IMR-90 (cell line): Measurements from ENCODE around the gene SLC34A3. TPM values are rescaled to one million over a fixed set of nuclear protein-coding genes. Genes with fewer than 3 reads are reported as not detected.

Experiments
- ATAC-seq: fragments of 200-7000 bp; cut with Tn5 transposase; 2 replicates; pipeline ENCODE4 v1.9.1; 2020; ENCODE audit warnings: low read depth, mild to moderate bottlenecking, moderate library complexity
- BruUV-seq: library from RNA; stranded (reverse); fragments of 400-500 nt; replicated peaks from 2 replicates; lab custom pipeline; 2021; lab: Mats Ljungman, UMichigan
- CTCF ChIA-PET: fragments of 300-600 bp; formaldehyde crosslinking; extraction: SDS; loops from one replicate; lab custom pipeline; 2021; ENCODE audit warnings: antibody characterized with exemption; lab: Yijun Ruan, JAX
- POLR2A ChIA-PET: fragments of 300-600 bp; sonication (Branson Sonifier 250); formaldehyde crosslinking; loops from one replicate; lab custom pipeline; 2022; ENCODE audit warnings: antibody characterized with exemption; ENCODE audit not compliant: unreplicated experiment; lab: Charles Lee
- DNase-seq: peaks from one replicate; pipeline ENCODE4 v3.0.0; 2013
- H2AFZ ChIP-seq: replicated peaks from 2 replicates; pipeline ENCODE3; 2013; ENCODE audit warnings: low read length, mild to moderate bottlenecking; ENCODE audit not compliant: poor library complexity
- H2AK5ac ChIP-seq: 2 replicates; pipeline ENCODE4 v1.6.1; 2013; ENCODE audit warnings: low read depth, low read length, inconsistent platforms
- H2AK9ac ChIP-seq: replicated peaks from 2 replicates; pipeline ENCODE3; 2013; ENCODE audit warnings: mild to moderate bottlenecking, low read depth, low read length, moderate library complexity; ENCODE audit not compliant: poor library complexity
- H2BK120ac ChIP-seq: 2 replicates; pipeline ENCODE4 v1.6.1; 2013; ENCODE audit warnings: low read depth, low read length, inconsistent platforms
- H2BK15ac ChIP-seq: 3 replicates; pipeline ENCODE4 v1.6.1; 2013; ENCODE audit warnings: low read depth, low read length, inconsistent platforms
- H2BK20ac ChIP-seq: 2 replicates; pipeline ENCODE4 v1.6.1; 2013; ENCODE audit warnings: low read depth, mild to moderate bottlenecking, inconsistent platforms, low read length, moderate library complexity
- H2BK5ac ChIP-seq: 2 replicates; pipeline ENCODE4 v1.6.1; 2013; ENCODE audit warnings: mild to moderate bottlenecking, low read depth, low read length, inconsistent platforms; ENCODE audit not compliant: poor library complexity, severe bottlenecking
- H3K14ac ChIP-seq: replicated peaks from 2 replicates; pipeline ENCODE4 v1.6.1; 2013; ENCODE audit warnings: low read depth, low read length, inconsistent platforms
- H3K18ac ChIP-seq: 2 replicates; pipeline ENCODE4 v1.6.1; 2013; ENCODE audit warnings: low read depth, low read length, control low read depth
- H3K23ac ChIP-seq: 2 replicates; pipeline ENCODE4 v1.6.1; 2013; ENCODE audit warnings: low read depth, low read length, inconsistent platforms
- H3K27ac ChIP-seq: 2 replicates; pipeline ENCODE4 v1.5.1; 2013; ENCODE audit warnings: mild to moderate bottlenecking, control low read depth, low read length; ENCODE audit not compliant: insufficient read depth
- H3K27me3 ChIP-seq: 2 replicates; pipeline ENCODE4 v1.6.1; 2013; ENCODE audit warnings: low read length; ENCODE audit not compliant: control insufficient read depth, insufficient read depth
- H3K36me3 ChIP-seq: 2 replicates; pipeline ENCODE4 v1.6.1; 2013; ENCODE audit warnings: low read length, mixed read lengths; ENCODE audit not compliant: control insufficient read depth, insufficient read depth
- H3K4ac ChIP-seq: 2 replicates; pipeline ENCODE4 v1.6.1; 2013; ENCODE audit warnings: low read depth, low read length, inconsistent platforms
- H3K4me1 ChIP-seq: 2 replicates; pipeline ENCODE4 v1.6.1; 2013; ENCODE audit warnings: low read length, mixed read lengths; ENCODE audit not compliant: control insufficient read depth, insufficient read depth
- H3K4me2 ChIP-seq: 2 replicates; pipeline ENCODE4 v1.6.1; 2013; ENCODE audit warnings: low read depth, mild to moderate bottlenecking, control low read depth, low read length, moderate library complexity
- H3K4me3 ChIP-seq: 2 replicates; pipeline ENCODE4 v1.5.1; 2013; ENCODE audit warnings: low read depth, mild to moderate bottlenecking, control low read depth, low read length, moderate library complexity; ENCODE audit not compliant: insufficient read depth
- H3K56ac ChIP-seq: 2 replicates; pipeline ENCODE4 v1.6.1; 2013; ENCODE audit warnings: low read length, inconsistent platforms; ENCODE audit not compliant: insufficient read depth; ENCODE audit errors: extremely low read depth
- H3K79me1 ChIP-seq, 2 experiments: 2 replicates each; pipeline ENCODE4 v1.6.1; 2013; ENCODE audit warnings: low read length in 2 of 2, inconsistent platforms in 1 of 2, low read depth in 1 of 2
- H3K9ac ChIP-seq: 2 replicates; pipeline ENCODE4 v1.6.1; 2013; ENCODE audit warnings: low read depth, low read length, control low read depth
- H3K9me1 ChIP-seq: 2 replicates; pipeline ENCODE4 v1.6.1; 2013; ENCODE audit warnings: low read length, inconsistent platforms; ENCODE audit not compliant: insufficient read depth
- H3K9me3 ChIP-seq: 2 replicates; pipeline ENCODE4 v1.6.1; 2013; ENCODE audit warnings: low read length; ENCODE audit not compliant: control insufficient read depth, insufficient read depth
- H4K20me1 ChIP-seq: 2 replicates; pipeline ENCODE4 v1.6.1; 2013; ENCODE audit warnings: low read length, inconsistent platforms; ENCODE audit not compliant: insufficient read depth
- H4K5ac ChIP-seq: 2 replicates; pipeline ENCODE4 v1.6.1; 2013; ENCODE audit warnings: mild to moderate bottlenecking, low read depth, low read length, control low read depth
- H4K8ac ChIP-seq, 2 experiments: 2 replicates each; pipeline ENCODE4 v1.6.1; 2013; ENCODE audit warnings: low read depth in 2 of 2, low read length in 2 of 2, control low read depth in 1 of 2, inconsistent platforms in 1 of 2
- H4K91ac ChIP-seq: 2 replicates; pipeline ENCODE4 v1.6.1; 2013; ENCODE audit warnings: low read depth, low read length, inconsistent platforms; ENCODE audit not compliant: insufficient read depth
- CEBPB ChIP-seq: IDR thresholded peaks from 2 replicates; pipeline ENCODE4 v1.6.1; 2012; ENCODE audit warnings: low read depth, low read length, improper control_type of control experiment
- MAFK ChIP-seq: IDR thresholded peaks from 2 replicates; pipeline ENCODE4 v1.6.1; 2012; ENCODE audit warnings: low read depth, low read length, improper control_type of control experiment
- WGBS, 2 experiments: methylation state at CpG; one replicate each; pipeline versions ENCODE4 v1.1.5 to v1.1.7; 2013; ENCODE audit warnings: missing lambda C conversion rate in 2 of 2; ENCODE audit not compliant: insufficient read length in 1 of 2; ENCODE audit errors: extremely low coverage in 2 of 2; 5-methylcytosine and 5-hydroxymethylcytosine counted together
- dilution Hi-C: fragments of 300-500 bp; cut with HindIII; formaldehyde crosslinking; loops from one replicate; pipeline ENCODE4 v1.14.3; 2018; ENCODE audit warnings: low sequenced_read_pairs; ENCODE audit not compliant: unreplicated experiment
- in situ Hi-C: fragments of 300-500 bp; cut with MboI; formaldehyde crosslinking; loops from 3 replicates; pipeline ENCODE4 v1.14.3; 2019; ENCODE audit warnings: low sequenced_read_pairs, inconsistent platforms, mixed read lengths
- intact Hi-C: fragments of 100-400 bp; cut with micrococcal nuclease; formaldehyde crosslinking; loops from 2 replicates; pipeline ENCODE4 v1.10.0; 2022
- polyA plus RNA-seq, 3 experiments: library from polyadenylated mRNA; depleted of rRNA; stranded (reverse); fragments of >200 nt; gene quantifications; 2 replicates each; pipeline ENCODE4 v1.2.3, GENCODE V29; 2012; ENCODE audit warnings: low replicate concordance in 1 of 3
- total RNA-seq: library from RNA; depleted of rRNA; stranded (reverse); fragments of >200 nt; gene quantifications from 2 replicates; pipeline ENCODE4 v1.2.3, GENCODE V29; 2012

The SLC34A3 gene
- total and polyA plus RNA-seq, 2 of the 4 experiments (the other 2 are of a cell fraction) = not detected

DNA sequence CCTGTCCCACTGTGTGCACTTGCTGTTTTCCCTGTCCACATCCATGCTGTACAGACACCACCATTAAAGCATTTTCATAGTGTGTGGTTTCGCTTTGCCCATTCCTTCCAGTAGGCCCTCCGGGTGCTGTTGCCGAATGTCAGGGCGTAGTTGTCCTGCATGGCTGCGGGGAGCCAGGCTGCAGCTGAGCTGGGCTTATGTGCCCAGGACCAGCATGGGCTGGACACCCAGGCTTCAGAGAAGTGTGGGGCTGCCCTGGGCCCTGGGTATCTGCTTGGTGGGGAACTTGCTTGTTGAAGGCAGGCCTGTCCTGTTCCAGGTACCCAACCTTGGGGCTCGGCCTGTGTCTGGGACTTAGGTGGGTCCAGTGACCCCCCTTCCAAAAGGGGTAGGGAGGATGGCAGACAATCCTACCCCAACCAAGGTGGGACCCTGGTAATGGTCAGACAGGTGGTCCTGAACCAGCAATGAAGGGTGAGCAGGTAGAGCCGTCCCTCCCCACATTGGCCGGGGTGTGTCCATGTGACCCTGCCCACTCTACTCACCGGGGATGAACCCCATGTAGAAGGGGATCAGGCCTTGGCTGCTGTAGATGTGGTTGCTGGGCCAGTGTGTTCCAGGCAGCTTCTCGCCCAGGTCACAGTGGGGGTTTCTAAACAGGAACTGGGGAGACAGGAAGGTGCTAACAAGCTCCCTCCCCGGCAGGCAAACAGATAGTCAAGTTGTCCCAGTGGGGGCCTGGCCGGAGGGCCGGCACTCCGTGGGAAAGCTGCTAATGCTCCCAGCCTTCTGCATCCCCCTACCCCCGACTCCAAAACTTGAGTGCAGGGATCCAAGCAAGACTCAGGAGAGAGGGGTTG is 13.2 kb downstream of the SLC34A3 start:
- Histone ChIP-seq H3K9me1 (peaks cover 4% of the 10 kb centered on the region), H3K36me3 (peaks cover 19% of the 10 kb centered on the region), H3K4me2 (no peak overlapping the region), H4K20me1 (peaks cover 33% of the 10 kb centered on the region), H2AK5ac (0 out of 2 replicates have a peak overlapping the region, but pooled peaks have one; percentile 3), H3K27ac (no peak overlapping the region), H2BK120ac (no peak overlapping the region), H3K23ac (peak overlapping the region; percentile 64; the same call in 1 of the 2 replicates), H2BK5ac (no peak overlapping the region), H2BK20ac (no peak overlapping the region), H3K14ac (no peak overlapping the region), H3K9ac (no peak overlapping the region), H4K91ac (no peak overlapping the region), H3K18ac (no peak overlapping the region), H3K4me1 (peaks cover 8% of the 10 kb centered on the region; the same call in 1 of the 2 replicates), H3K4ac (no peak overlapping the region; the same call in 1 of the 2 replicates), H4K5ac (no peak overlapping the region), H3K79me1 (peaks cover 3 to 31% of the 10 kb centered on the region in 2 experiments; a peak in 3 of 4 replicates), H3K4me3 (no peak overlapping the region), H2BK15ac (no peak overlapping the region), H2AFZ (peak overlapping the region; percentile 32), H3K9me3 (no peaks in the 10 kb centered on the region), H4K8ac (no peak overlapping the region; a peak in 1 of 4 replicates), H3K56ac (no peak overlapping the region), H2AK9ac (peak overlapping the region; percentile 81), H3K27me3 (no peaks in the 10 kb centered on the region)
- DNase-seq = no peak
- no TSS peak for BruUV-seq
- POLR2A ChIA-PET = interaction anchor here (1.9 kb wide), 1 partner anchor 11 kb away, joined by 9 read pairs; the partner anchor contains the start of gene NELFB
- in situ Hi-C loops (no loop called here), intact Hi-C loops (no loop called here), dilution Hi-C loops (no loop called here)
- no peak for ATAC-seq
- CTCF ChIA-PET = no interaction called here
- TF ChIP-seq MAFK (no peak), CEBPB (no peak)
- 52% methylated on average over 6 of the region's 15 CpGs; no CpG with 5 or more reads in 1 of the 2 experiments for WGBS, 2 experiments
